CD4-positive, CD25-positive, alpha-beta regulatory T cell (primary cell): Measurements from ENCODE around the gene TMEM43. TPM values are rescaled to one million over a fixed set of nuclear protein-coding genes. Genes with fewer than 3 reads are reported as not detected.
"Not testable (repeated sequence)": the region's sequence is repeated elsewhere in the genome, so short reads cannot be mapped to it uniquely, and the experiment has no call there.

Source experiments
- ATAC-seq, 2 donors: fragments of 150-1000 bp; cut with Tn5 transposase; one replicate each; pipeline ENCODE4 v1.10.0; 2021; ENCODE audit warnings: low read depth in 2 of 2, moderate number of reproducible peaks in 2 of 2, moderate library complexity in 1 of 2
- DNase-seq, 3 donors: peaks; one replicate each; pipeline versions ENCODE4 v3.0.0 to v3.0.0-alpha.2; 2012 to 2022; ENCODE audit warnings: mixed read lengths in 1 of 3
- H3K27ac ChIP-seq: one replicate; pipeline ENCODE4 v1.7.0; 2013; ENCODE audit warnings: mild to moderate bottlenecking, low read length; ENCODE audit not compliant: insufficient read depth, poor library complexity, severe bottlenecking
- H3K27me3 ChIP-seq: one replicate; pipeline ENCODE4 v1.7.0; 2013; ENCODE audit warnings: low read length; ENCODE audit not compliant: control insufficient read depth, insufficient read depth
- H3K36me3 ChIP-seq: one replicate; pipeline ENCODE4 v1.7.0; 2013; ENCODE audit warnings: mild to moderate bottlenecking, low read length, moderate library complexity; ENCODE audit not compliant: control insufficient read depth, insufficient read depth
- H3K4me1 ChIP-seq: 2 replicates; pipeline ENCODE4 v1.7.0; 2013; ENCODE audit warnings: mild to moderate bottlenecking, low read length; ENCODE audit not compliant: insufficient read depth, control insufficient read depth, poor library complexity, severe bottlenecking
- H3K4me3 ChIP-seq: one replicate; pipeline ENCODE4 v1.7.0; 2013; ENCODE audit warnings: low read depth, mild to moderate bottlenecking, low read length, moderate library complexity
- H3K9me3 ChIP-seq, 2 experiments: 1 replicate in 1 of 2; 2 replicates in 1 of 2; pipeline ENCODE4 v1.7.0; 2013; ENCODE audit warnings: low read length in 2 of 2, mild to moderate bottlenecking in 1 of 2, moderate library complexity in 1 of 2; ENCODE audit not compliant: control insufficient read depth in 2 of 2
- H3K27ac Mint-ChIP-seq, 3 donors: one replicate each; pipeline ENCODE4 v1.8.0; 2020 to 2022; ENCODE audit warnings: mild to moderate bottlenecking in 3 of 3, mixed read lengths in 3 of 3, moderate library complexity in 2 of 3
- H3K27me3 Mint-ChIP-seq: one replicate; pipeline ENCODE4 v1.8.0; 2022; ENCODE audit warnings: mild to moderate bottlenecking, mixed read lengths
- H3K36me3 Mint-ChIP-seq: one replicate; pipeline ENCODE4 v1.8.0; 2020; ENCODE audit warnings: mixed read lengths
- H3K4me1 Mint-ChIP-seq, 4 donors: one replicate each; pipeline ENCODE4 v1.8.0; 2020 to 2022; ENCODE audit warnings: mixed read lengths in 4 of 4, mild to moderate bottlenecking in 1 of 4
- H3K4me3 Mint-ChIP-seq, 4 donors: one replicate each; pipeline ENCODE4 v1.8.0; 2020 to 2022; ENCODE audit warnings: mild to moderate bottlenecking in 4 of 4, mixed read lengths in 4 of 4, moderate library complexity in 3 of 4
- H3K9me3 Mint-ChIP-seq, 7 donors: one replicate each; pipeline ENCODE4 v1.8.0; 2020 to 2022; ENCODE audit warnings: mixed read lengths in 7 of 7, mild to moderate bottlenecking in 3 of 7, moderate library complexity in 2 of 7
- polyA plus RNA-seq, 4 donors: library from polyadenylated mRNA; unstranded; fragments of 300-500 nt; fragmentation: Illumina TruSeq; gene quantifications; one replicate each; pipeline ENCODE4 v1.2.3, GENCODE V29; 2021
- total RNA-seq: library from RNA; stranded (reverse); gene quantifications from one replicate; pipeline ENCODE4 v1.2.3, GENCODE V29; 2022

Gene TMEM43
- 50.2 TPM for total RNA-seq
- polyA plus RNA-seq = 10 to 100 TPM; 73.7 to 81.0 (median 76.3) TPM

GRCh38 chr3:14124615-14125192 is at the start of gene TMEM43, which contains the start of gene CHCHD4:
Gene TMEM43 (plus strand): TSS chr3:14125052. CDS start chr3:14125194, 142 bp downstream.
Gene CHCHD4 (minus strand): TSS chr3:14124870. CDS start chr3:14124676, 194 bp downstream.
- H3K4me1 Mint-ChIP-seq = peaks cover 12 to 63% (median 49%) of the 10 kb centered on the region in 4 donors
- peak within 1 kb of the TSS; percentile 85 to 96 (median 95) for H3K27ac Mint-ChIP-seq
- ATAC-seq = peak; percentile 91 to 93
- peaks cover 41% of the 10 kb centered on the region for H3K36me3 Mint-ChIP-seq
- Histone ChIP-seq H3K9me3 (no peaks in the 10 kb centered on the region), H3K4me3 (peak within 1 kb of the TSS; percentile 86), H3K36me3 (peaks cover 20% of the 10 kb centered on the region), H3K27me3 (no peaks in the 10 kb centered on the region), H3K27ac (peak within 1 kb of the TSS; percentile 83), H3K4me1 (peaks cover 44% of the 10 kb centered on the region)
- peak; percentile 98 to 99 (median 99) for DNase-seq
- no peaks in the 10 kb centered on the region for H3K27me3 Mint-ChIP-seq
- no peaks in the 10 kb centered on the region for H3K9me3 Mint-ChIP-seq
- peak within 1 kb of the TSS; percentile 95 to 100 (median 96) for H3K4me3 Mint-ChIP-seq

- not testable (repeated sequence) for H3K27ac ChIP-seq, H3K4me3 ChIP-seq, H3K4me1 ChIP-seq, H3K9me3 Mint-ChIP-seq, H3K36me3 ChIP-seq, H3K9me3 ChIP-seq, H3K36me3 Mint-ChIP-seq, H3K27me3 Mint-ChIP-seq, H3K27ac Mint-ChIP-seq, H3K4me3 Mint-ChIP-seq, DNase-seq, ATAC-seq, H3K27me3 ChIP-seq, H3K4me1 Mint-ChIP-seq
These were observed 49.6 kb upstream of the TMEM43 start for GRCh38 chr3:14075233-14075632.

GRCh38 chr3:14077310-14077709 is 47.5 kb upstream of the TMEM43 start:
- Mint-ChIP-seq H3K4me1 (peaks cover 0 to 6% (median under 1%) of the 10 kb centered on the region in 4 donors), H3K9me3 (peaks cover 0 to 11% (median 3%) of the 10 kb centered on the region in 7 donors), H3K4me3 (no peak overlapping the region), H3K27me3 (no peaks in the 10 kb centered on the region), H3K27ac (no peak overlapping the region), H3K36me3 (no peaks in the 10 kb centered on the region)
- DNase-seq = no peak
- no peak for ATAC-seq
- Histone ChIP-seq H3K4me3 (no peak overlapping the region), H3K36me3 (no peaks in the 10 kb centered on the region), H3K27me3 (no peaks in the 10 kb centered on the region), H3K4me1 (no peaks in the 10 kb centered on the region), H3K9me3 (no peaks in the 10 kb centered on the region), H3K27ac (no peak overlapping the region)

- Histone ChIP-seq H3K4me1 (no peaks in the 10 kb centered on the region), H3K27me3 (no peaks in the 10 kb centered on the region), H3K27ac (no peak overlapping the region), H3K36me3 (no peaks in the 10 kb centered on the region), H3K9me3 (no peaks in the 10 kb centered on the region), H3K4me3 (no peak overlapping the region)
- ATAC-seq (no peak), DNase-seq (peak in 1 of 3 donors; percentile 24)
- Mint-ChIP-seq H3K4me1 (peaks cover 0 to 8% (median 1%) of the 10 kb centered on the region in 4 donors), H3K27ac (peak overlapping the region in 1 of 3 donors; percentile 37), H3K36me3 (no peaks in the 10 kb centered on the region), H3K4me3 (peak overlapping the region in 1 of 4 donors; percentile 18), H3K9me3 (peaks cover 0 to 17% (median 7%) of the 10 kb centered on the region in 7 donors), H3K27me3 (no peaks in the 10 kb centered on the region)
These were observed 42.7 kb upstream of the TMEM43 start for GRCh38 chr3:14082108-14082657.

GRCh38 chr3:14087461-14087860 is 37.4 kb upstream of the TMEM43 start:
- not testable (repeated sequence) for H3K27me3 ChIP-seq, ATAC-seq, H3K4me3 Mint-ChIP-seq, H3K4me3 ChIP-seq, H3K4me1 Mint-ChIP-seq, H3K4me1 ChIP-seq, DNase-seq, H3K9me3 ChIP-seq, H3K27ac Mint-ChIP-seq, H3K27ac ChIP-seq, H3K36me3 Mint-ChIP-seq, H3K36me3 ChIP-seq
- Mint-ChIP-seq H3K9me3 (peaks cover 0 to 18% (median 7%) of the 10 kb centered on the region in 7 donors), H3K27me3 (peaks cover 21% of the 10 kb centered on the region)

- not testable (repeated sequence) for H3K4me1 ChIP-seq, H3K4me1 Mint-ChIP-seq, H3K27me3 ChIP-seq, H3K36me3 Mint-ChIP-seq, H3K27ac ChIP-seq, H3K4me3 ChIP-seq, ATAC-seq, H3K9me3 ChIP-seq, H3K36me3 ChIP-seq, H3K27ac Mint-ChIP-seq, DNase-seq, H3K4me3 Mint-ChIP-seq
- H3K27me3 Mint-ChIP-seq = peaks cover 25% of the 10 kb centered on the region
- peaks cover 0 to 13% (median 1%) of the 10 kb centered on the region in 7 donors for H3K9me3 Mint-ChIP-seq
These were observed 32.9 kb upstream of the TMEM43 start for GRCh38 chr3:14091959-14092358.

GRCh38 chr3:14092464-14092863 is 32.4 kb upstream of the TMEM43 start:
- no peak overlapping the region for H3K27ac Mint-ChIP-seq
- Histone ChIP-seq H3K4me1 (no peaks in the 10 kb centered on the region), H3K36me3 (no peaks in the 10 kb centered on the region), H3K27ac (no peak overlapping the region), H3K9me3 (peaks cover 0 to 7% of the 10 kb centered on the region in 2 experiments), H3K27me3 (peaks cover 12% of the 10 kb centered on the region), H3K4me3 (no peak overlapping the region)
- no peaks in the 10 kb centered on the region for H3K4me1 Mint-ChIP-seq
- no peak for ATAC-seq
- no peaks in the 10 kb centered on the region for H3K36me3 Mint-ChIP-seq
- peaks cover 25% of the 10 kb centered on the region for H3K27me3 Mint-ChIP-seq
- DNase-seq = no peak
- H3K9me3 Mint-ChIP-seq = peaks cover 0 to 13% (median 1%) of the 10 kb centered on the region in 7 donors
- H3K4me3 Mint-ChIP-seq = no peak overlapping the region

- H3K4me3 ChIP-seq = no peak overlapping the region
- no peaks in the 10 kb centered on the region for H3K36me3 ChIP-seq
- Mint-ChIP-seq H3K9me3 (peaks cover 0 to 10% (median 1%) of the 10 kb centered on the region in 7 donors), H3K4me3 (no peak overlapping the region), H3K27me3 (peaks cover 26% of the 10 kb centered on the region), H3K4me1 (no peaks in the 10 kb centered on the region), H3K36me3 (no peaks in the 10 kb centered on the region), H3K27ac (no peak overlapping the region)
- ATAC-seq (no peak), DNase-seq (no peak)
- H3K9me3 ChIP-seq = peaks cover 0 to 5% of the 10 kb centered on the region in 2 experiments
- H3K4me1 ChIP-seq = no peaks in the 10 kb centered on the region
- no peak overlapping the region for H3K27ac ChIP-seq
- peaks cover 18% of the 10 kb centered on the region for H3K27me3 ChIP-seq
These were observed 31.0 kb upstream of the TMEM43 start for GRCh38 chr3:14093831-14094230.
